HG02943 (cell line): ENCODE data around the gene BECN2.

Experiments
- ATAC-seq: cut with Tn5 transposase; IDR thresholded peaks from one replicate; pipeline ENCODE4 v1.9.1; 2021; ENCODE audit warnings: mild to moderate bottlenecking, low read depth, moderate library complexity; ENCODE audit not compliant: unreplicated experiment

BECN2 gene, protein sequence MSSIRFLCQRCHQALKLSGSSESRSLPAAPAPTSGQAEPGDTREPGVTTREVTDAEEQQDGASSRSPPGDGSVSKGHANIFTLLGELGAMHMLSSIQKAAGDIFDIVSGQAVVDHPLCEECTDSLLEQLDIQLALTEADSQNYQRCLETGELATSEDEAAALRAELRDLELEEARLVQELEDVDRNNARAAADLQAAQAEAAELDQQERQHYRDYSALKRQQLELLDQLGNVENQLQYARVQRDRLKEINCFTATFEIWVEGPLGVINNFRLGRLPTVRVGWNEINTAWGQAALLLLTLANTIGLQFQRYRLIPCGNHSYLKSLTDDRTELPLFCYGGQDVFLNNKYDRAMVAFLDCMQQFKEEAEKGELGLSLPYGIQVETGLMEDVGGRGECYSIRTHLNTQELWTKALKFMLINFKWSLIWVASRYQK

DNA sequence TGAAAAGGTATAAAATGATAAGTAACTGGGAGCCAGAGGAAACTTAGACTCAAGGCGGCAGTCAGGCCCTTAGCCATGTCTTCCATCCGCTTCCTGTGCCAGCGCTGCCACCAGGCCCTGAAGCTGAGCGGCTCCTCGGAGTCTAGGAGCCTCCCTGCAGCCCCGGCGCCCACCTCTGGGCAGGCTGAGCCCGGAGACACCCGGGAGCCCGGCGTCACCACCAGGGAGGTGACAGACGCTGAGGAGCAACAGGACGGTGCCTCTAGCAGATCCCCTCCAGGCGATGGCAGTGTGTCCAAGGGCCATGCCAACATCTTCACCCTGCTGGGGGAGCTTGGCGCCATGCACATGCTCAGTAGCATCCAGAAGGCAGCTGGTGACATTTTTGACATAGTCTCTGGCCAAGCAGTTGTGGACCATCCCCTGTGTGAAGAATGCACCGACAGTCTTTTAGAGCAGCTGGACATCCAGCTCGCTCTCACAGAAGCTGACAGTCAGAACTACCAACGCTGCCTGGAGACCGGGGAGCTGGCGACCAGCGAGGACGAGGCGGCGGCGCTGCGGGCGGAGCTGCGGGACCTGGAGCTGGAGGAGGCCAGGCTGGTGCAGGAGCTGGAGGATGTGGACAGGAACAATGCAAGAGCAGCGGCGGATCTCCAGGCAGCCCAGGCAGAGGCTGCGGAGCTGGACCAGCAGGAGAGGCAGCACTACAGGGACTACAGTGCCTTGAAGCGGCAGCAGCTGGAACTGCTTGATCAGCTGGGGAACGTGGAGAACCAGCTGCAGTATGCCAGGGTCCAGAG lies at the start of gene BECN2:
BECN2 (plus strand) TSS at position 76 of the 803 bp plus-strand sequence; CDS start at position 76, 0 bp downstream.
- no peak for ATAC-seq

DNA sequence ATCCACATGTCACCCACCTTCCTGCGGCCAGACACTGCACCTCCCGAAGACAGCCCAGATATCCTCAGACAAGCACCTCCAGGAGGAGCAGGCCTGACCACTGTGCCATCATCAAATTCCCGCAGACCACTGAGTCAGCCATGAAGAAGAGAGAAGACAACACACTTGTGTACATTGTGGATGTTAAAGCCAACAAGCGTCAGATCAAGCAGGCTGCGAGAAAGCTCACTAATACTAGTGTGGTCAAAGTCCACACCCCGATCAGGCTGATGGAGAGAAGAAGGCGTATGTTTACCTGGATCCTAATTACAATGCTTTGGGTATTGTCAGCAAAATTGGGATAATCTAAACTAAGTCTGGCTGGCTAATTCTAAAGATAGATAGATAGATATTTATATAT lies 41.4 kb upstream of the BECN2 start:
- ATAC-seq: no peak

DNA sequence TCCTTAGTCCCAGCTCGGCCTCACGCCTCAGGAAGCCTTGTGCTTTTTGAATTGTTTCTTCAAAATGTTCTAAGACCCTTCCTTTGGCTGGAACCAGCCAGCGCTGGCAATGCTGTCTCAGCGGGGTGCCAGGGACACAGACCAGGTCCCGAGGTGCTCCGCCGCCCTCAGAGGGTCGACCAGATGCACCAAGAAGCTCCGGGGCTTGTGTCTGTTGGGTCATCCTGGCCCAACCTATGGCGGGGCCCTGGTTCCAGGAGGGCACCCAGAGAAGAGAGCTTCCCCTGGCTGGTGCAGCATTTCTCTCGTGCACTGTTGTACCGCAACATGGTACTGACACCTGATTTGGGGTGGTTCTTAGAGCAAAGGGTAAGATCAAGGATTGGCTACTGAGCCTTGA lies 40.1 kb upstream of the BECN2 start:
- ATAC-seq: no peak

DNA sequence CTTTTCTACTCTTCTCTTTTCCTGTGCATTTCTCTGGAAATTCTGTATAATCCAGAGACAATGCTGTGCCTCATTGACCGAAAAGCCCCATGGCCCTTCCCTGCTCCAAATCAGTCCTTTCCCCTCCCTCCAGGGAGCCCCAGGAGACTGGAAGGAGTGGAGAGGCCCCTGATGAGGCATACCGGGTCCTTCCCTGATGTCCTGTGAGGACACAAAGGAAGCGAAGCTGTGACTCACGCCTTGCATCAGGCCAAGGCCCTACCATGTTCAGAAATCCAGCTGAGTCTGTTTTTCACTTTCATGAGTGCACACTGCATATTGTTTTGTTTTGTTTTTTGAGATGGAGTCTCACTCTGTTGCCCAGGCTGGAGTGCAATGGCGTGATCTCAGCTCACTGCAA lies 38.7 kb upstream of the BECN2 start:
- no peak for ATAC-seq

DNA sequence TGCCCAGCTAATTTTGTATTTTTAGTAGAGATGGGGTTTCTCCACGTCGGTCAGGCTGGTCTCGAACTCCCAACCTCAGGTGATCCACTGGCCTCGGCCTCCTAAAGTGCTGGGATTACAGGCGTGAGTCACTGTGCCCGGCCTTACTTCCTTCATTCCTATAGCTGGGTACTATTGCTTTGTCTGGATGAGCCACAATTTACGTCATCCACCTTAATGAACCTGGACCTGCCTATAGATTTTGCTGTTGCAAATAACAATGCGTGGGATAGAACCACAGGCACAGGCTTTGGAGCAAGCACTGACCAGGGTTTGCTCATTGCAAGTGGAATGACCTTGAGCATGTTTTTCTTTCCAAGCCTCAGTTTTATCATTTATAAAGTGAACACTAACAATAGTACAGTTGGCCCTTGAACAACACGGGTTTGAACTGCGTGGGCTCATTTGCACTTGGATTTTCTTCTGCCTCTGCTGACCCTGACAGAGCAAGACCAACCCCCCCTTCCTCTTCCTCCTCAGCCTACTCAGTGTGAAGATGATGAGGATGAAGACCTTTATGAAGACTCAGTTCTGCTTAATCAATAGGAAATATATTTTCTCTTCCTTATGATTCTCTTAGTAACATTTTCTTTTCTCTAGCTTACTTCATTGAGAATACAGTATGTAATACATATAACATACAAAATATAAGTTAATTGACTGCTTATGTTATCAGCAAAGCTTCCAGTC lies 33.3 kb upstream of the BECN2 start:
- ATAC-seq: no peak

DNA sequence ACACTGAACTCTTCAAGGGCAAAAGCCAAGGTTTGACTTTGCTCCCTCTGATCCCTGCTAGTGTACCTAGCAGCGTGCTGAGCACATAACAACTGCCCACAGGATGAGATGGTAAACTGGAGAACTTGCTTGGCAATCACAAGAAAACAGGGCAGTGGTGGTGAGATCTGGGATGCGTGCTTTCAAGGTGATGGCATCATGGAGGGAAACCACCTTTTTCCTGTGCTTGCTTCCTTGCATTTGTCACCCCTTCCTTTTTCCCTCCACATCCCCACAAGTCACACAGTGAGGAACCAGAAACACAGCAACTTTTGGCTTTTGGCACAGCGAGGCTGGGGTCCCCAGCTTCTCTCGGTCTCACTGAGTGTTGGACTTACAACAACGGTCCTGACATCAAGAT lies 31.4 kb upstream of the BECN2 start:
- no peak for ATAC-seq

DNA sequence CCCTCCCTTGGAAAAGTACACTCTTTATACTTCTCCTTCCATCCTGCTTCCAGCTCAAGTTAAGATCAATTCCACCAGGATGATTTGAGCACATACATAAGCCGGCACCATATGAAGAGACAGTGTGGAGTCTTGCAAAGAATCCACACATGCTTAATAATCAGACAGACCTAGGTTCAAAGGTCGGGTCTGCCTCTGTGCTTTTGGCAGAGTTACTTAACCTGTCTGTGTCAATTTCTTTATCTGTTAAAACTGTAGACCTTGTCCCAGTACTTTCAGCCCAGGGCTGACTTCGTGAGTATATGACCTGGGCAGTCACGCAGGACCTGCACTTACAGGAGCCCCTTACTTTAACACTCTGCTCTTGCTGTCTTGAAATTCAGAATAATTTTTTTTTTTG lies 30.2 kb upstream of the BECN2 start:
- no peak for ATAC-seq

DNA sequence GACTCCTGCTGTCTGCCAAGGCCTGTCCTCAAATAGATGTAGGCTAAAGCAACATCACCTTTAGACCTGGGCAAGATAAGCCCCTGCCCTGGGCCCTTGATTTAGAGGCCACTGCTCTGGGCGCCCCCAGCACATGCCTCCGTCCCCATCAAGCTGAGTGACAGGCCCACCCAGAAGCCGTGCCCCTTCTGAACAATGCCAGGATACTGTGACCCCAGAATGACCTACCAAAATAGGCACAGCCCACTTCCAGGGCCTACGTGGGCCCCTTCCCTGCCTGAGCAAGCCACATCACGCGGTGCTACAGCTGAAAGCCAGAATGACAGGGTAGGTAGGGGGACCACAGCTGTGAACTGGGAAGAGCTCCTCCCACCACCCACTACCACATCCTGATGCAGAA lies 24.7 kb upstream of the BECN2 start:
- ATAC-seq: no peak

DNA sequence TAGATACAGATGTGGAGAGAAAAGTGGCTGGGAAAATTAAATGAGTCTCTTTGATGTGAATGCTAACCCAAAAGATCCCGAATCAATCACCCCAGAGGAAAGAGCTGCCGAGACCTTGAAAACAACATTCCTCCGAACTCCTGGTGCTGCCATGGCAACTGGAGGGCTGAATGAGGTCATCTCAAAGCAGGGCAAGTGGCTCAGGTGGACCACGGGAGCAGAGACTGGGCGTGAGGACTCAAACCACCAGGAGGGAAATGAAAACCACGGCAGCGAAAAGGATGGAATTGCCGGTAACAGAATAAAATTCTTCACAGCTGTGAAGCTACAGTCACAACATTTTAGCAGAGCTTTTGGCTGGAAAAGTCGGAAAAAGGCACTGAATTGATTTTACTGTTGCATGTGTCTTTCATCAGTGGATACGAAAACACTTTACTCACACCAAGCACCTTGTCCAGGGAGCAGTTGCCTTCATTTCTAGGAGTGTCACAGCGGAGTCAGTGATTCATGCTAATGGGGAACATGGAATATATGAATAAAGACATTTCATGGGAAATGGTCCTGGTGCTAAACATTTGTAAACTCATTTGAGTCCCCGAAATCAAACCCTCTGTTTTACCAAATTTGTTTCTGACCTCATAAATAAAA lies 23.2 kb upstream of the BECN2 start:
- ATAC-seq: no peak

DNA sequence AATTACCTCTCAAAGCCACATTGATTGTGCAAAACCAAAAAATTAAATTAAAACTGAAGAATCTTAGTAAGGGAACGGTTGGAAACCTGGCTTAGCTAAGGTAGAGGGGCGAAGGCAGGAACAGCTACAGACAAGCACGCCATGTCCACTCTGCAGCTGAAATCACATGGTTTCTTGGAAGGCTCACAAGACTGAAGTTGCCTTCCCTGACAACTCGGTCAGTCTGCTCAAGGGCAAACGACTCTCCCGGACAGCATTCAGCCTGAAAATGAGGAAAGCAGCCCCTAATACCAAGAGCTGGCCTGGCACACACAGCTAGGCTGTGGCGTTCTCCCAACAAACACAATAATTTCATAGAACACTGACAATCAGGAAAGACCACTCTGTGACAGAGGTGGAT lies 22.7 kb upstream of the BECN2 start:
- no peak for ATAC-seq

DNA sequence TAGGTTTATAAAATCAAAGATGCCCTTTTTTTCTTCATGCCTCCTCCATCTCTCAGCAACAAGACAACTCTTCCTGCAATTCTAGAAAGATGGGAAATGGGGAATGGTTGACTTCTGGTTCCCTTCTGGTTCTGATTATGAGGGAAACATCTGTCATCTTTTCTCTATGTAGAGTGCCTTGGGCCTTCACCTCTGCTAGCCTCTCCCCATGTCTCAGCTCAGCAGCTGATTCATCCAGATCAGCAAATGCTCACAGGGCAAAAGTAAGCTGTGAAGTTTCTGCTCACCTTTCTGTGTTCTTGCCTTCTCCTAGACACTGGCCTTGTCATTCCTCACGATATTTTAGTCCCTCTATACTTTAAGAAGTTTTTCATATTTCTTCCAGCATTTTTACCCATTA lies 17.8 kb upstream of the BECN2 start:
- ATAC-seq: no peak

DNA sequence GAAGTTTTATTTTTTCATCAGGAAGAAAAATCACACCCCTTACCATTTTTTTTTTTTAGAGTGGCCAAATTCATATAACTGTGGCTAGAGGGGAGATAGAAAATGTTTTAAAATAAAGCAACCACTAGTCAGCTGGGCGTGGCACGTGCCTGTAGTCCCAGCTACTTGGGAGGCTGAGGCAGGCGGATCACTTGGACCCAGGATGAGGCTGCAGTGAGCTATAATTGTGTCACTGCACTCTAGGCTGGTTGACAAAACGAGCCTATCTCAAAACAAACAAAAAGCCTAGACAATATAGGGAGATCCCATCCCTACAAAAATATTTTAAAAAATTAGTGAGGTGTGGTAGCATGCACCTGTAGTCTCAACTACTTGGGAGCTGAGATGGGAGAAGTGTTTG lies 14.8 kb upstream of the BECN2 start:
- ATAC-seq: no peak

DNA sequence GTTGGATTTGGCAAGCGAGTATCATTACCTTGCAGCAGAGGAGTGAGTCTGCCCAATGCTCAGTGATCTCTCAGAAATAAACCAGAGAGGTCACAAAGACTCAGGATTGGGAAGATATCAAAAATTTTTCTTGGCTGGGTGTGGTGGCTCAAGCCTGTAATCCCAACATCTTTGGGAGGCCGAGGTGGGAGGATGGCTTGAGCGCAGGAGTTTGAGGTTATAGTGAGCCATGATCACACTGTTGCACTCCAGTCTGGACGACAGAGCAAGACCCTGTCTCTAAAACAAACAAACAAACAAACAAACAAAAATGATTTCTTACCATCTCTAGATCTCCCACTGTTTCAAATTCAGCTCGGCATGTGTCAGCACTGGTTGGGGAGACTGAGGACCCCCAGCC lies 13.3 kb upstream of the BECN2 start:
- no peak for ATAC-seq

DNA sequence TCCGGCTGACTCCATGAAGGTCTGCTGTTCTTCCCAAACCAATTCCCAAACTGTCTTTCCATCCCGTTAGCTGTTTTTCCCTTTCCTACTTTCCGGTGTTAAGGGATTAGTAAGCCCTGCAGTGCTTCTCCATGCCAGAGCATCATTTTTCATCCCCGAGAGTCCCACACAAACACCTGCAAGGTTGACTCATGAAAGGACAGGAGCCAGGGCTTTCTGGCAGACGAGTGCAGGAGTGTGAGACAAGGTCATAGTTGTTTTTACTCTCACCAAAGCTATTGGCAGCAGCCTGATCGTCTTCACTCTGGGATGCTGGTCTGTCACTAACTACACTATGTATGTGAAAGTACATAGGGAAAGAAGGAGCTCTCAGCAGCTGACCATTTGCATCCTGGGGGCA lies 10.2 kb upstream of the BECN2 start:
- ATAC-seq: no peak

DNA sequence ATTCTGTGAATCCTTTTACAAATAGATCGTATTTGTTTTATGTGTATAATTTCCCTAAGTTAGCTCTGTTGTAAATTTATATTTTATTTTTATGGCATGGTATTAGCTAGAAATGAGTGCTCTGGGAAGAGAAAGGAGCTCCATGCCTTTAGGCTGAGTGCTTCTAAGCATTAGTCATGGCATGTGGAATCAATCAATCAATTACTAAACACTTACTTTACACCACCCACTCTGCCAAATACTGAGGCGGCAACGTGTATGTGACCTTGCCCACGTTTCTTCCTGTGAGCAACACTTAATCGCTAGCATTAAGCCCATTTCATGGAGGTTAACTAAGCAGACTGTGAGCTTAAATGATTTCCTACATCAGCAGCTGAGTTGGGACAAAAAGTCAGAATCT lies 7.2 kb upstream of the BECN2 start:
- ATAC-seq: no peak

DNA sequence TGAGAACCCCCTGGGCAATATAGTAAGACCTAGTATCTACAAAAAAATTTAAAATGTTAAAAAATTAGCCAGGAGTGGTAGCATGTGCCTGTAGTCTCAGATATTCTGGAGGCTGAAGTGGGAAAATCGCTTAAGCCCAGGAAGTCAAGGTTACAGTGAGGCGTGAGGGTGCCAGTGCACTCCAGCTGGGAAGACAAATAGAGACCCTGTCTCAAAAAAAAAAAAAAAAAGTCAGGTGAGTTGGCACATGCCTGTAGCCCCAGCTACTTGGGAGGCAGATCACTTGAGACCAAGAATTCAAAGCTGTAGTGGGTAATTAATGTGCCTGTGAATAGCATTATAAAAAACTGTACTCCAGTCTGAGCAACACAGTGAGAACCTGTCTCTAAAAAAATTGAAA lies 4.6 kb downstream of the BECN2 start:
- ATAC-seq: no peak

DNA sequence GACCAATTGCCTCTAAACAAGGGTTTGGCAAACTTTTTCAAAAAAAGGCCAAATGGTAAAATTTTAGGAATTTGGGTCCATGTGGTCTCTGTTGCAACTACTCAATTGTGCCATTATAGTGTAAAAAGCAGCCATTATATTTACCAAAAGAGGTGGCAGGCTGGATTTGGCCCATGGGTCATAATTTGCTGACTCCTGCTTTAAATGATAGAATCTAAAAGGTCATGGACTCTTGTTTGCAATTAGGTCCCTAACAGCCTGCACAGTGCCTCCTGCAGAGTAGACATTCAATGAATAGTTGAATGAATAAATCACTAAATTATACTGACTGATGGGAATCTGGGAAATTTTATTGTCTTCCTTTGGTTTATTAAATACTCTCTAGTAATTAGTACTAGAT lies 6.2 kb downstream of the BECN2 start:
- no peak for ATAC-seq

DNA sequence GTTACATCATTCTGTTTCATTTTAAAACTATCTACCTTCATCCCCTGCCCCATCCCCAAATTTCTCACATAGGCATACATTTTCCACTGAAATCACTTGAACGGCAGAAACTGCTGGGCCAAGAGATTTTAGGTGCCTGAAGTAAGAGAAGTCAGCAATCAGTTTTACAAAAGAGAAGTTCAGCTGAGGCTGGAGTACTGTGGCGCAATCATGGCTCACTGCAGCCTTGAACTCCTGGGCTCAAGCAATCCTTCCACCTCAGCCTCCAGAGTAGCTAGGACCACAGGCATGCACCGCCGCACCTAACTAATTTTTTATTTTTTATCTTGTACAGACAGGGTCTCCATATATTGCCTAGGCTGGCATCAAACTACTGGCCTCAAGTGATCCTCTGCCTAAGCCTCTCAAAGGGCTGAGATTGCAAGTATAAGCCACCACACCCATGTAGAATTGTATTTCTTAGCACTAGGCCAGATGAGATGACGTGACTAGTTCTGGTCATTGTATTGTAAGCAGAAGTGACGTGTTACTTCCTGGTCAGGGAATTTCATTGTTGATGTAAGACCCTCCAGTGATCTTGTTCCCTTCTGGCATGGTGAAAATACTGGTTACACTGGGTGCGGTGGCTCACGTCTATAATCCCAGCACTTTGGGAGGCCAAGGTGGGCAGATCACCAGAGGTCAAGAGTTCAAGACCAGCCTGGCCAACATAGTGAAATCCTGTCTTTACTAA lies 7.1 kb downstream of the BECN2 start:
- no peak for ATAC-seq

DNA sequence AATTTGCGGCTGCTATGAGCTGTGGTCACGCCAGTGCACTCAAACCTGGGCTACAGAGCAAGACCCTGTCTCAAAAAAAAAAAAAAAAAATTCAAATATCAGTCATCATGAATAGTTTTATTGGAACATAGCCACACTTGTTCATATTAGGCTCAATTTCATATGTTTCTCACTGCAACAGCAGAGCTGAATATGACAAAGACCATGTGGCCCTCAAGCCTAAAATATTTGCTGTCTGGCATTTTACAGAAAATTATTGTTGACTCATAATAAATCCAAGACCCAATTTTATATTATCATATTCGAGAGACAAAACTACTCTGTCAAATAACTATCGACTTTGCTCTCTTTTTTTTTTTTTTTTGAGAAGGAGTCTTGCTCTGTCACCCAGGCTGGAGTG lies 11.0 kb downstream of the BECN2 start:
- no peak for ATAC-seq

DNA sequence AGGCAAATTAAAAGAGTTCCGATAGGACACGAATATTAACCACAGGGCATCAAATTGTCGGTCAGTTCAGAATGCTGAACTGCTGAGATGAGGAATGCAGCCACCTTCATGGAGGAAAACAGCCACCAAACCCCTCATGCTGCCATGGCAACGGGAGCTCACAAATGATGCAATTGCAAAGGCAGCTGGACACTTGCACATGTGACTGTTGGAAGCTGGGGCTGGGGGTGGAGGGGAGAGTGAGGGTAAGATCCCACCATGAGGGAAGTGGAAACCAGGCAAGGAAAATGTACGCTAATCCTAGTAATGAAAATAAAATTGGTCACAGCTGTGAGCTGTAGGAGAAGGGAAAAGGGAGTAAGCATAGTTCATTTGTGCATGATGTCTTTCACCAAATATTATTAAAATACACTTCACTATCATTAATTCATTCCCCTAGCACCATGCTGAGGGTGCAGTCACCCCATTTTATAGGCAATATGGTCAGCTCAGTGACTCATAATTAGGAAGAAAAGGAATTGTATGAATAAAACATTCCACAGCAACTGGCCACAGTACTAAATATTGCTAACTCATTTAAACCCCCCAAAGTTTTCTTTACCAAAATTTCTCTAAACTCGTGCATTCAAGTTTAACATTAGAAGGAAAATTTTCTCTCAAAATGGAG lies 15.3 kb downstream of the BECN2 start:
- no peak for ATAC-seq
